Epidermal melanocyte (primary cell): ENCODE results near the gene SLC25A1.

Source experiments
- DNase-seq: peaks from one replicate; pipeline ENCODE4 v3.0.0; 2011; ENCODE audit warnings: low spot score; ENCODE audit not compliant: insufficient read length

The SLC25A1 gene

DNA sequence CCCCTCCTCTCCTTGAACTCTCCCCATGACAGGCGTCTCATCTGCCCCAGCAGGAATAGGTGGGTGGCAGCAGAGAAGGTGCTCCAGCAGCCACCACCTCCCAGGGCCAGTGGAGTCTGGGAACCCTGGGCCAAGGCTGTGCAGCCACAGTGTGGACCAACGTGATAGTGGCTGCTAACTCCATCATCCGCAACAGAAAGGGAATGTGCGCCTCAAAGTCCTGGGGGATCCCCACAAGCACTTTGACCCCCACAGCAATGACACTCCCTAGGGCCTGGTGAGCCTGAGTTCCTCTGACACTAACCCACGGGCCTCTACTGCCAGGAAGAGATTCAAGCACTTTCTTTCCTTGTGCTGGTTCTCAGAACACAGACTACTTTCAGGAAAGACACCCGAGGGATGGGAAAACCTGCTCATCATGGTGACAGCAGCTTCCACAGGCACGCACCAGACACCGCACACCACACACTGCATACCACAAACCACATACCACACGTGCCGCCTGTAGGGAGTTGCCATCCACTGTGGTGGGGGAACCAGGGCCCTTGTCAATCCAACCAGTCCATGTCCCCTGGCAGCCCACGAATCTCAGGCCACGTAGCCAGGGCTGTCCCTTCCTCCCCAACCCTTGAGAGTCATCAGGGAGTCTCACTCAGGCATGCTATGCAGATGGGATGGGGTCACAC, 3.4 kb upstream of the SLC25A1 start:
- DNase-seq = no peak

DNA sequence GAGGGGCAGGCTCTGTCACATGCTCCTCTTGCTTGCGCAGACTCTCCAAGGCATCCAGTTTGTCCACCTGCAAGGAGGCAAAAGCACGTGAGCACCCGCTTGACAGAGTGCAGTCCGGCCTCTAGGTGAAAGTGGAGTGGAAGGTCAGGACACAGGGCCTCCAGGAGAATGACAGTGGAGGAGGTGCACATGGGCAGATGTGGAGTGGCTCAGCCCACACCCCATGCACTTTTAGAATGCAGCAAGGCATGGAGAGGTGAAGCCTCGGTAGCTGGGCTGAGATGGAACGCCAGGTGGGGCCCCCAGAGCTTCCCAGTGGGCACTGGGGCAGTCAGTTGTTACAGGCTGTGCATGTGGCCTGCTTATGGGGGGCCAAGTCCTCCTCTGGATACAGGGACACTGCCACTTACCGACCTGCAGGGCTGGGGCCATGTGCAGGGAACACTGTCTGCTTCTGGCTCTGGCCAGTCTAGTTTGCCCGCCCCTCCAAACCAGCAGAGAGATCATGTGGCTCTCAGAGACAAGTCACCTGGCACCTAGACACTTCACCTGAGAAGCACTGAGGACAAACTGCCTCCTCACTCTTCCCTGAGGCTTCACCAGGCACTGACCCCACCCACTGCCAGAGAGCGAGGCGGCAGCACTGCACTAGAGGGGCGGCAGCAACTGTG, 2.3 kb upstream of the SLC25A1 start:
- no peak for DNase-seq

DNA sequence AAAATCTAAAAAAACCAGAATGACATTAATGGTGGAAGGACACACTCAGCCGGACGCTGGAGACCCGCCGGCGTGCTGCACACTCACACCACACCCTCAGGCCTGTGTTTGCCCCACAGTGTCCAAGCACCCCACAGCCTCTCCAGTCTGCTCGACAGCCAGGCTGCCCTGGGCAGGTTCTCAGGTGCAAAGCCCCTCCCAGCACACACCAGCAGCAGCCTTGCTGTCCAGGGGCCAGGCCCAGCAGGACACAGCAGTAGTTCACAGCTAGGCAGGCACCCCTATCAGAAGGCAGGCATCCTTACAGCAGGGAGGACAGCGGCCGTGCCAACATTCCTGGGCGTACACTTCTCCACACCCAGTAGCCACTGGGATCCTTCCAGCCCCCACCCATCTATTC, 1.7 kb upstream of the SLC25A1 start:
- DNase-seq = no peak

DNA sequence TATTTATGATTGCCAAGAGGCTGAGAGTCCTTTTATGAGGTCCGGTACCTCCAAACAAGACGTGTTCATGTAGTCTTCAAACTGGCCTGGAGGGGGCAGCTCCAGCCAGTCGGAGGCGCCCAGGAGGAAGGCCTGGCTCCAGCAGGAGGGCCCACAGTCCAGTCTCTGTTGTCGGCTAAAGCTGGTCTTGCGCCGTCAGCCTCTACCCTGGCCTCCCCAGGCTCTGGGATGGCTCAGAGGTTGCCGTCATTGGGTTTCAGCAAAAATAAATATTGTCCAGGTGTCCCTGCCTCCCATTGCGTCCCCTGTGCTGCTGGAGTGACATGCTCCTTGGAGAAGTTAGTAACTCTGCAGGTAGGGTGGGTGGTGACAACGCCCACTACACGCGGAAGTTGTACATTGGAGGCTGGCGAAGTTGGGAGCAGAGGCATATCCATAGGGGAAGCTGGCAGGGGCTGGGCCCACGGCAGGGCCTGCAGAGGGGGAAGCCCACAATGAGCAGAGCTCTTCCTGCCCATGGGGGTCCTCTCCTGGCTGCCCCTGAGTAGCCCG, 1.0 kb upstream of the SLC25A1 start:
- peak; percentile 59 for DNase-seq

DNA sequence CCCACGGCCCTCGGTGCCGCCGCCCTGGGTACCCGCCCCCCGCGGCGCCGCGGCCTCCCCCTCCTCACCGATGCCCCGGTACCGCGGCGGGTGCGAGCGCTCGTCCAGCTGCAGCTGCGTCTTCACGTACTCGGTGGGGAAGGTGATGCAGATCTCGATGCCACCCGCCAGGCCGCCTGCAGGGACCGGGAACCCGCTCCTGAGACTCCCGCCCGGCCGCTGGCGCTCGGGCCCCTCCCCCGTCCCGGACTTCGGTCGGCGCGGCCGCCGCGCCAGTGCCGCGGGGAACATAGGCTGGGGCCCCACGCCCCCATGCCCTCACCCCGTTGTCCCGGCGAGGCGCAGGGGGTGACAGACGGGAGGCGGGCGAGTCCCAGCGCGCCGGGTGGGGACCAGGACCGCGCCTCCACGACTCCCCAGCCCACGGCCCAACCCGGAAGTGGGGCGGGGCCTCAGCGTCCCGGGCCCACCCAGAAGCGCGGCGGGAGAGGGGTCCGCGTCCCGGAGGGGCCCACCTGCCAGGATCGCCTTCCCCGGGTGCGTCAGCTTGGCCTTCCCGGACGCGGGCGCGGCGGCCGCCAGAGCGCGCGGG, 375 bp downstream of the SLC25A1 start:
- DNase-seq = no peak

DNA sequence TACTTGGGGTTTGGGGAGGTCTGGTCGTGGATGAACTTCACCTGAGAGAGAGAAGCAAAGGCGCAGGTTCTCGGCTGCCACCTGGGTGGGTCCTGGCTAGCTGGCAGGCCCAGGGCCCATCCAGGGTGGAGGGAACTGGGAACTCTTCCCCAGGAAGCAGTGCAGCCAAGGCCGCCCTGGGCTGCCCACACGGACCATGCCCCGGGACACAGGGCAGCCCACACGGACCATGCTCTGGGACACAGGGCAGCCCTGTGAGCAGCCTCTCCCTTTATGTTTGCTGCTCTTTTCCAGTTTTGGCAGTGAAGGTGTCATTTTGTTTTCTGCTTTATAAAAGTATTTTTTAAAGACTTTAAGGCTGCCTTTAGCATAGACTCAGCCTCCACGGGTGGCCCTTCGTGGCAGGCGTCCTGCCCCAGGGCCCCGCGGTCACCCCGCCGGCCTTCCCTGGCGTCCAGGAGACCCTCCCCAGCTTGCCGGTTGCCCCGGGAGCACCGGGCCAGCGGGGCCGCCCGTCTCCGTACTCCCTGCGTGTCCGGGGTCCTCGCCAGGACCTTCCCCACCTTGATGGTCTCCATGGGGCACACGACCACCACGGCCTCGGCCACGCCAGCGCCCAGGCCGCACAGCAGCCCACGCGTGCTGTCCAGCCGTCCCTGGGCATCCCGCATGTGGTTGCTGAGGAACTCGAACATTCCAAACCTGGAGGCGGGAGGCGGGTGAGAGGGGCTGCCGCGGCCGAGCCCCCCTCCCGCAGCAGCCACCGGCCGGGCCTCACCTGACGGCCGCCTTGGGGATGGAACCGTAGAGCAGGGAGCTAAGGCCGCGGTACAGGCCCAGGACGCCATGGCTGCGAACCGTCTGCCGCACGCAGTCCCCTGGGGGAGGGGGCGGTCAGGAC, 1.1 kb downstream of the SLC25A1 start:
- DNase-seq = no peak

DNA sequence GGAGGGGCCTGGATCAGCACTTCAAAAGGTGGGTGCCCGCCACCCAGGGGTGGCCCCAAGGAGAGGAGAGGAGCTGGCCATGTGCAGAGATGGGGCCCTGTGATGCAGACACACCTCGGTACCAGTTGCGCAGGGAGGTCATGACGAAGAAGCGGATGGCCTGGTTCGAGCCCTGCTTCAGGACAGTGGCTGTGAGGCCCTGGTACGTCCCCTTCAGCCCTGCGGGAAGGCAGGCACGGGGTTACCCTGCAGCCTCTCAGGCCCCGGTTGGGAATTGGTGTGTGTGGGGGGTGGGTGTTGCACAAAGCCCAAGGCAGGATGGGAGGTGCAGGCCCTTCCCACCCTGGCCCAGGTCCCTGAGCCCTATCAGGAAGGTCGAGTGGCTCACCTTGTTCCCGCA, 1.8 kb downstream of the SLC25A1 start:
- no peak for DNase-seq

DNA sequence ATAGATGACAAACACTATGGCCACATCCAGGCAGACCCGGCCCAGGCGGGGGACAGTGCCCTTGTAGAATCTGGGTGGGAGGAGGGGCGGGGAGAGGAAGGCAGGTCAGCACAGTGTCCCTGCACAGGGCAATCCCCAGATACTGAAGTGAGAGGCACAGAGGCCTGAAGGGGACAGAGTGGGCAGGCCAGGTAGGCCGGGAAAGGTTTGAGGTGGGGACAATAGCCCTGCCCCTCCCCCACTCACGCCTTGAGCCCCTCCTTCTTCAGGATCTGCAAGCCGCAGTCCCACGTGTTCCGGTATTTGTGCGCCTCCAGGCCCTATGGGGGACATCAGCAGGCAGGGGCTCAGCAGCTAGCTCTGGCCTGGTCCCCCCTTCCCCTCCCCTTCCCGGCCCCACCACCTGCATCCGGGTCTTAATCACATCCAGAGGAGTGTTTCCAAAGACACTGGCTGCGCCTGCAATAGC, 2.3 kb downstream of the SLC25A1 start:
- no peak for DNase-seq

DNA sequence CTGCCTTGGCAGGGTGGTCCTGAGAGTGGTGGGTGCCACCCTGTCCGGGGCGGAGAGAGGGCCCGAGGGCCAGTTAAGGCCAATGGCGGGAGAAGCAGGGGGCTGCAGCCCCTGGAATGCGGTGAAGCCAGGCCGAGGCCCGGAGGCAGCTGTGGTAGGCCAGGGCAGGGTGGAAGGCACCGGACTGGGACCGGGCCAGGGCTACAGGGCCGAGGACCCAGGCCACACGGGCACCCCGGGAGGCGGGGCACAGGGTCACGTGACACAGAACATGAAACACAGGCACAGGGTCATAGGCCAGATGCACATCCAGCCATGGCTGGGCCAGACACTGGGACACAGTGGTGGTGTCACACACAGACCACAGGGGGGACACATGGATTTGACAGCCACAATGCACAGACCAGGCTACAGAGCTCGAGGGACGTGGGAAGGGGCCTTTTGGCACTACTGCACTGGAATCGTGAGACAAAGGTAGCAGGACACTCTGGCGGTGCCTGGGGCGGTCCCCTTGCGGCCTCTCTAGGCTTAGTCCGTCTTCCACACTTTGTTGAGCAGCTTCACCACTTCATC, 2.8 kb downstream of the SLC25A1 start:
- DNase-seq = no peak

DNA sequence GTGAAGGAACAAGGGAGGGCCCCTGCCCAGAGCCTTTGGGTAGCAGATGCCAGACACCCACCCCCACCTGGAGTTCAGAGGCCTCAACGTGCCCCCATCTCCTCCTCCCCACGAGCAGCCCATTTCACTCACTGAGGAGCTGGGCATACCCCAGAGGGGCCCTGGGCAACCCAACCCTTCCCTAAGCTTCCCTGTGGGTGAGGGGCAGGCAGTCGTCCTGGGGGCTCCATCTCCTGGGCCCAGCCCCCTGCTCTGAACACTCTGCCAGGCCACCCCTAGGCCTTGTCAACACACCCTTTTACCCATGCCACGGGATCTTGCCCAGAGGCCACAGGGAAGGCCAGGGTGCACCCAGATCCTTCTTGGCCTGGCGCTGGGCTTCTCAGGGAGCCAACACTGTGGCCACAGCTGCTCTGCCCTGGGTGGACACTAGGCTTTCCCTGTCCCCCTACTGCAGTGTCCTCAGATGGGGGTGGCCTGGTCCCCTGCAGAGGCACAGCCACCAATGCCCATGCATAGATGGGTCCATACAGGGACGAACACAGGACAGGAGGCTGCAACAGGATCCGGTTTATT, 3.4 kb downstream of the SLC25A1 start:
- no peak for DNase-seq

DNA sequence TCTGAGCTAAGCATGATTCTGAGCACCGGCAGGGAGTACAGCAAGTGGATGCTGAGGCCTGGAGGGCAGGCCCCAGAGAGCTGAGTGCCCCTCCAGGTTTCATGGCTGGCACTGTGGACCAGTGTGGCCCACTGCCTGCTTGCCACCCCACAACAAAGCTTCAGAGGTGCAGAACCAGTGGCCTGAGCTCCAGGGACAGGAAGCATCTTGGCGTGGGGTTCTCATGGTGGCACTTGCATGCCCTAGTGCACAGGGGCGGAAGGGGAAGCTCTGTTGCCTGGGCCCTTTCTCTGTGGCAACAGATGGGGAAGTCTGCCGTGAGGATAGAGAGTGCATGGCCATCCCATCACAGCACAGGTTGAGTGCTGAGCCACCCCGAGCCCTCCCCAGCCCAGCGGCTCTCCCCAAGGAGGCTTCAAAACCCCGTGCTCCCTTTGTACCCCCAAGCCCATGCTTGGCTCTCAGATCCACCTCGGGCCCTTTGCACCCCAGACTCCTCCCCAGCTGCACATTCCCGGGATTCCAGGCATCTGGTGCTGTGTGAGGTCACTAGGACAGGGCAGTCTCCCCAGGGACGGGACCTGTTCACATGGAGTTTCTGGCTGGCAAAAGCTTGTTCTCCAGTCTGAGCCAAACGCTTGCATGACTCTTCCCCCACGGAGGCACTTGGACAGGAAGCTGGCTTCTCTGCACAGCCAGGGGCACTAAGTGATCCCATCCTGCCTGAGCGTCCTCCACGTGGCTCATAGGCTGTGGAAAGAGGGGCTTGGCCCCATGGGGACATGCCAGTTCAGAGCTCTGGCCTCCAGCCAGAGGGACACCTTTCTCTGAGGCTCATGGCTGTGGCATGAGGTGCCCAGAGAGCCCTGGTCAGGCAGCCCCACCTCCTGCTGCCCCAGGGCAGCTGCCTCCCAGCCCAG, 4.2 kb downstream of the SLC25A1 start:
- DNase-seq = no peak

DNA sequence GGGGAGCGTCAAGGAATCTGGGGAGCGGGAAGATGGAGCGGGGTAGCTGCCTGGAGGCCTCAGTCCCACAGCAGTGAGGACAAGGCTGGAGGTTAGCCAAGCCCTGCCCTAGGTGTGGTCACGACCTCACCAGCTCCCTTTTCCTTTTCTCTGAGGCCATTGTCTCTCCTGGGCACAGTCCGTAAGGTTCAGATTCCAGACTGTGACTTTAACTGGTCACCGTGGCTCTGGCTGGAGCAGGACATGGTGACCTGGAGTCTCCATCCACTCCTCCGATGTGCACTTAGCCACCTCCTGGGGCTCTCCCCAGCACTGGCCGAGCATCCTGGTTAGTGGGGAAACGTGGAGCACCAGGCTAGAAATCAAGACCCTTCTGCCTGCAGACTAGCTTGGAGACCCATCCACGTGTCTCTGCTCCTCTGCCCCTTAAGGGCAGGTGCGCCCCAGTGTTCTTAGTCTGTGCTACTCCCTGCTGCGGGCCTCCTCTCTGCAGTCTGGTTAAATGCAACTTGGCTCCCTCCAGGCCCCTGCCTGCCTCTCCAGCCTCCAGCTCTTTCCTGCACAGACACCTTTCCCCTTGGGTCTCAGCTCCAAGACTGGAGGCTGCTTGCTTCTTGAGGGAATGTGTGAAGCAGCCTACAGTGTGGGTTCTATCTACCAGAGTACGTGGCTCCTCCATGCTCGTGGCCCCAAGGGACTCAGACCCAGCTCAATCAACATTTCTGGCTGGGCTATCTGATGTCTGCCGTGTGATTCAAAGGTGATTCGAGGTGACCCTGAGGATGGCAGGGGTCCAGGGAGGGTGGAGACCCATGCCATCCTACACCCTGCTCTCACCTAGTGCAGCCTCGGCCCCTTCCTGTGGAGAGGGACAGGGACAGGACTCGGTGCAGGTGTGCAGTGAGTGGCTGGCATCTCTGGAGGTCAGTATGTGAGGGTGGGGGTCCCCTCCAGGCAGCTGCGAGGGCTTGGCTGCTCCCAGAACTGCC, 5.2 kb downstream of the SLC25A1 start:
- no peak for DNase-seq

DNA sequence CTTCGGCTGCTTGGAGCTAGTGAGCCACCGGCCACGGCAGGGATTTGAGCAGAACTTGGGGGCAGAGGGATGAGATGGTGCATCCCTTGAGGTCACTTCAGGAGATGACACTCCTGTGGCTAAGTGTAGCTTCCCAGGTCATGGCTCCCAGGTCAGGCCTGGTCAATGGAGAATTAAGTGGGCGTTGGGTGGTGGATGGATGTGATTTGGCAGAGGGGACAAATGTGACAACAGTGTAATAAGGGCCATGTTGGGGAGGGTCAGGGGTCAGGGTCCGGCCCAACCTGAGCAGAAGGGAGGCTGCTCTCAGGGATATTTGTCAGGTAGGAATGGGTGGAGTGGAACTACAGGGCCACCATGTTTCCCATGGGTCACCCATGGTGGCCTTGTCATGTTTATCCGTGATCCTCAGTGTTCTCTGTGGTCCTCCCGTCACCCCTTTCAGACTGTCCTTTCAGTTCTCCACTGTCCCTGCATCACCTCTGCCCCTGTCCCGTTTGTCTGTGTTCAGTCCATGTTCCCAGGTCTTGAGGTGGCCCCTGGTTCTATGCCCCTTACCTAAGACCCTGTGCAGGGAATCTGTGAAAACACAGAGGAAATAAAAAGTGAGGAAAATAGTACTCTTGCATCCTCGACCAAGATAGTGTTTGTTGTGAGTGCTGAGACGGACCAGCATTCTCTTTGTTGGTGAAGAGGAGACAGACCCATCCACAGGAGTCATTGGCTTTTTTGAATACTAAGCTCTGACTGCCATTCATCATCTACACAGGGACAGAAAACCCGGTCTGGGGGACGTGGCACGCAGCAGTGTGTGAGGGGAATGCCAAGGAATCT, 6.1 kb downstream of the SLC25A1 start:
- no peak for DNase-seq

DNA sequence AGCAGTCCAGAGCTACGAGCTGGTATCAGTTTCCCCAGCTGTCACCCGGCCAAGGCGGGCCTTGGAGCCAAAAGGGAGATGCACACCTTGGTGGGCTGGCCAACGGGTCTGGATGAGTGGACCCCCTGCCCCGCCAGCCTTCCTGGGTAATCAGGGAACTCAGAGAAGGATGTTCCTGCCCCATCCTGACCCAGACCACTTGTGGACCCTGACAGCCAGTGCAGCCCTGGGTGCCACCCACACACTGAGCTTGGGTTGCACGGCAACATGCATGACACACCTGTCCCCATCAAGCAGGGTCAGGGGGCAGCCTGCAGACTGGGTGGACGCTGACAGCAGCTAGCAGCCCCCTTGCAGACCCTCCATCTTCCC, 8.6 kb downstream of the SLC25A1 start:
- no peak for DNase-seq

DNA sequence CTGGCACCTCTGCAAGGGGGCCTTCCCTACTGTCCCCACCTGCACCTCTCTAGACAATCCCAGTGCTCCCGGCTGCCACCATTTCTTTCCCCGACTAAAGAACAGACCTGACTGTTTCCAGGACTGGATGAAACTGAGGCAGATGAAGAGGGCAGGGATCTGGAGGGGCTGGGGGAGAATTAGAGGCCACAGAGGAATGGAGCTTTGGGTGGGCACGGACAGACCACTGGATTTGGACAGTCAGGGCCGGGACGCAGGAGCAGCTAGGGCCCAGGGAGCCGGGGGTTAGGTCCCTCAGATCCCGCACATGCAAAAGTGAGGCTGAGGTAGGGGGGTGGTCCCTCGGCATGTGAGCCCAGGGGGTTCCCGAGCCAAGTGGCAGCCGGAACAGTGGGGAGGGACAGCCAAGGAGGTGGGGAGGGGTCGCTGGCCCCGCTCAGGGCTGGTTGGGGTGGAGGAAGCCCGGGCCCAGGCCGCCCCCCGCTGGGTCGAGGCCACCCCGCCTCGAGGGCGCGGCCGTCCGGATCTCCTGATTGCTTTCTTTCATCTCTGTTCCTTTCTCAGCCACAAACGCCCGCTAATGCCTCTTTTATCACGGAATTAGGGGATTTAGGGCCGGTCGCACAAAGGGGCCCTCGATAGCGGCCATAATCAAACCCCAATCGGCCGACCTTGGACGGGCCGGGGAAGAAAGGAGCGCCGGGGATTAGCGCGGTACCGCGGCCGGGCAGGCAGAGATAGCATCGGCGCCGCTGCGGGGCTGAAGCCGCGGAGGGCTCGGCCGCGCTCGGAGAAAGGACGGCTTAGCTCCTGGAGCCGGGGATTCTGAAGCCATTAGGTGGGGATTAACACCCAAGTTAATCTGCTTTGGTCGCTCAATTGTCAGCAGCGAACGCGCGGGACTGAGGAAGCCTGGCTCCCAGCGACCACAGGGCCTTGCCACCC, 9.3 kb downstream of the SLC25A1 start:
- DNase-seq = no peak

DNA sequence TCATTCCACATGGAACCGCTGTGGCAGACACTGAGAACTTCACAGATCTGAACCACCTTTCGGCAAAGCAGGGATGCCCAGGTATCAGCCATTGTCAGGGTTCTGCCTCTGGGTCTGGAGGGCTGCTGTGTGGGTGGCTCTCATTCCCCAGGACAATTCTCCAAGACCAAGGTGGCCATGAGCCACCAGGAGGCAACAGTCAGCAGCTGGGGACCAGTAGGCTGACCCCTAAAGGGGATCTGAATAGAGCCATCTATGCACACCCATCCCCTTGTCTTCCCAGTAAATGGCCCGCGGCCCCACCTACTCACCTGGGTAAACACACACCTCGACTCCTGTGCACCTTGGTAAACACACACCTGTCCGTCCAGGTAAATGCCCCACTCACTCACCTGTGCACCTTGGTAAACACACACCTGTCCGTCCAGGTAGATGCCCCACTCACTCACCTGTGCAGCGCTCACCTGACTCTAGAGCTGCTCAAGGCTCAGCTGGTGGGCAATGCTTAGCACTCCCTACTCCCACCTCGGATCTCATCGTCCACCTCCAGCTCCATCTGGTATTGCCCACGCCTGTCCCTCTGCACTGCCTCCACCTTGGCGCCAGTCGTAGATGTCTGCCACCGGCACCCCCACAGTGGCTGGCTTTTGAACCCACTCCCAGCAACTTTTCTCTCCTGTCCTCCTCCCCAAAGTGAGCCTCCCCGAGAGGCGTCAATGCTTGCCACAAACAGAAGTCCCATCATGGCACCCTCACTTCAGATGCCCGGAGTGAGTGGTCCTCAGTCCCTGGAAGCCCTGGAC, 10.2 kb downstream of the SLC25A1 start:
- no peak for DNase-seq
